Prostate gland (tissue), 2 donors: Measurements from ENCODE around the gene TECPR2. TPM values are rescaled to one million over a fixed set of nuclear protein-coding genes. Genes with fewer than 3 reads are reported as not detected.

Source experiments
- DNase-seq: peaks from one replicate; pipeline ENCODE4 v3.0.0-alpha.2; 2019; ENCODE audit warnings: low spot score
- H3K27ac ChIP-seq, 2 donors: fragments of 200-600 bp; sonication (generic); 2 replicates each; pipeline ENCODE4 v1.5.1; 2017 to 2019
- H3K27me3 ChIP-seq: fragments of 200-600 bp; sonication (generic); replicated peaks from 2 replicates; pipeline ENCODE4 v1.5.1; 2019; ENCODE audit not compliant: insufficient read depth
- H3K36me3 ChIP-seq, 2 donors: fragments of 200-600 bp; sonication (generic); 1 replicate in 1 of 2; 2 replicates in 1 of 2; pipeline versions ENCODE4 v1.5.1 to v1.8.1; 2017 to 2019
- H3K4me1 ChIP-seq: fragments of 200-600 bp; sonication (generic); replicated peaks from 2 replicates; pipeline ENCODE4 v1.5.1; 2019
- H3K4me3 ChIP-seq, 2 donors: fragments of 200-600 bp; sonication (generic); 2 replicates each; pipeline ENCODE4 v1.5.1; 2017 to 2019
- H3K9me3 ChIP-seq: fragments of 200-600 bp; sonication (generic); 2 replicates; pipeline ENCODE4 v1.5.1; 2017
- POLR2A ChIP-seq: fragments of 450-650 bp; IDR thresholded peaks from one replicate; pipeline ENCODE4 v1.6.1; 2016; ENCODE audit warnings: antibody characterized with exemption, mild to moderate bottlenecking
- POLR2AphosphoS5 ChIP-seq: sonication (generic); formaldehyde crosslinking; IDR thresholded peaks from one replicate; pipeline ENCODE4 v1.6.1; 2017; ENCODE audit warnings: antibody characterized with exemption
- WGBS: methylation state at CpG from one replicate; pipeline ENCODE4 v1.1.5; 2018; 5-methylcytosine and 5-hydroxymethylcytosine counted together
- intact Hi-C: fragments of 100-400 bp; cut with DNase I; formaldehyde crosslinking; loops from one replicate; pipeline ENCODE4 v1.14.2; 2022
- total RNA-seq, 2 donors: library from RNA; depleted of rRNA; stranded (reverse); fragments of >200 nt; gene quantifications; one replicate each; pipeline ENCODE4 v1.1.0, GENCODE V29; 2016
- TF ChIP-seq, protein P1 (sequence below), 4 experiments: fragments of 200-600 bp in 2 of 4; fragments of 450-650 bp in 2 of 4; sonication (generic) in 2 of 4; IDR thresholded peaks; 1 replicate in 3 of 4; 2 replicates in 1 of 4; pipeline ENCODE4 v1.5.1; 2016 to 2019; ENCODE audit warnings: antibody characterized with exemption in 4 of 4, mild to moderate bottlenecking in 2 of 4, moderate library complexity in 2 of 4

The TECPR2 gene
- total RNA-seq, 2 donors from 2014 or later: 12.9 to 45.0 TPM

DNA sequence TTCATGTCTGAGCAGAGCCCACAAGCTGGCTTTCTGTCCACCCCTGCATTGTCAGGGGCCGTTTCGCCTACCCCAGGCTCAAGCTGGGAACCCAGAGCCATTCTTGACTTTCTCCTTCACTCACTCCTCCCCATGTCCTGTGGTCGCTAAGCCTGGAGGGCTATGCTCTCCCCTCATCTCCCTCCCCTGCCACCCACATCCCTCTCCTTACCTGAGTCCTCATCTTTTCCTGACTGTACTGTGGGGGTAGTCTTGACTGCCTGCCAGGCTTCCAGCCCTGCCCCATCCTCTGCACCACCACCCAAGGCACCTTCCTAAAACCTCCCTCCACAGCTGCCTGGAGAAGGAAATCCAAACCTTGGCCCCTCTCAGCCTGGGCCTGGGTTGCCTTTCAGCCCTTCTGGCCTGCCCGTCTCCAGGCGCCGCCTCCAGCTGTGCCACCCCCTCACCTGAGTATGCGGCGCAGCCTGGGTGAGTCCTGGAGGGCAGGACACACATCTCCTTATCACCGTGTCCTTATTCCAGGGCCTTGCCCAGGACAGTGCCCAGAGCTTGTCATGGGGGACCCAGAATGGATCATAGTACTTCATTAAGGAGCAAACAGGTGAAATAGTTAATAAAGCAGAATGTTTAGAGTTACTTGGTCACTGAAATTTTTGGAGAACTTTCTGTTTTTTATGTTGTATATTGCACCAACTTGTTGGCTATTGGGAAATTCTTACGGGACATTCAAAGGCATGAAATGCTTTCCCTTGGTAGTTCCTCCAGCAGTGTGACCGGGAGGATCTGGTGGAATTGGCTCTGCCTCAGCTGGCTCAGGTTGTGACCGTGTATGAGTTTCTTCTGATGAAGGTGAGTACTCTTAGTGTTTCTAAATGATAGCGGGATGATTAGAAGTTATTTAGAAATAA is 28.7 kb upstream of the TECPR2 start:
- Histone ChIP-seq H3K36me3 (no peaks in the 10 kb centered on the region), H3K4me3 (no peak overlapping the region), H3K27ac (no peak overlapping the region), H3K9me3 (no peaks in the 10 kb centered on the region), H3K4me1 (no peaks in the 10 kb centered on the region), H3K27me3 (no peaks in the 10 kb centered on the region)
- WGBS: 90% methylated on average over 13 of the region's 13 CpGs
- TF ChIP-seq, protein P1, sequence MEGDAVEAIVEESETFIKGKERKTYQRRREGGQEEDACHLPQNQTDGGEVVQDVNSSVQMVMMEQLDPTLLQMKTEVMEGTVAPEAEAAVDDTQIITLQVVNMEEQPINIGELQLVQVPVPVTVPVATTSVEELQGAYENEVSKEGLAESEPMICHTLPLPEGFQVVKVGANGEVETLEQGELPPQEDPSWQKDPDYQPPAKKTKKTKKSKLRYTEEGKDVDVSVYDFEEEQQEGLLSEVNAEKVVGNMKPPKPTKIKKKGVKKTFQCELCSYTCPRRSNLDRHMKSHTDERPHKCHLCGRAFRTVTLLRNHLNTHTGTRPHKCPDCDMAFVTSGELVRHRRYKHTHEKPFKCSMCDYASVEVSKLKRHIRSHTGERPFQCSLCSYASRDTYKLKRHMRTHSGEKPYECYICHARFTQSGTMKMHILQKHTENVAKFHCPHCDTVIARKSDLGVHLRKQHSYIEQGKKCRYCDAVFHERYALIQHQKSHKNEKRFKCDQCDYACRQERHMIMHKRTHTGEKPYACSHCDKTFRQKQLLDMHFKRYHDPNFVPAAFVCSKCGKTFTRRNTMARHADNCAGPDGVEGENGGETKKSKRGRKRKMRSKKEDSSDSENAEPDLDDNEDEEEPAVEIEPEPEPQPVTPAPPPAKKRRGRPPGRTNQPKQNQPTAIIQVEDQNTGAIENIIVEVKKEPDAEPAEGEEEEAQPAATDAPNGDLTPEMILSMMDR (IDR thresholded peaks at IDR 0.05): no peak
- no peak for DNase-seq
- intact Hi-C loops: no loop called here

DNA sequence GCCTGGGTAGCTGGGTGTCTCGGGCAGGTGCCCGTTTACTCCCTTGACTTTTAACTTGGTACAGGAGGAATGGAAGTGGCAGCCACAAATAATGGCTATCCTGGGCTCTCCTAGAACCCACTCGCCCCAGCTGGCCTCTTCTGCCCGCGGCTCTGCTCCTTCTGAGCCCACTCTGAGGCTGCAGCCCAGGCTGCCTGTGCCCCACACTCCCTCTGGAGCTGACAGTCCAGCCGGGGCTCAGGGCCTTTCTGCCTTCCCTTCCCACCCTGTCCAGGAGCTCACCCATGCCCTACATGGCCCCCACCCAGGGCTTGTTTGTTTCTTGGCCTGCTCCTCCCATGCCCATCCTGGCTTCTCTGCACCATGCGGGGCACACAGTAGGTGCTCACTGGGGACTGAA is 27.6 kb upstream of the TECPR2 start:
- intact Hi-C loops: no loop called here
- DNase-seq: no peak
- TF ChIP-seq, protein P1 (IDR thresholded peaks at IDR 0.05): no peak
- TF ChIP-seq POLR2AphosphoS5 (no peak), POLR2A (no peak)
- H3K27me3 ChIP-seq: no peaks in the 10 kb centered on the region
- H3K4me1 ChIP-seq: no peaks in the 10 kb centered on the region
- WGBS: 93% methylated on average over 7 of the region's 7 CpGs
- no peak overlapping the region for H3K27ac ChIP-seq
- H3K9me3 ChIP-seq: no peaks in the 10 kb centered on the region
- H3K36me3 ChIP-seq: no peaks in the 10 kb centered on the region
- H3K4me3 ChIP-seq: no peak overlapping the region

DNA sequence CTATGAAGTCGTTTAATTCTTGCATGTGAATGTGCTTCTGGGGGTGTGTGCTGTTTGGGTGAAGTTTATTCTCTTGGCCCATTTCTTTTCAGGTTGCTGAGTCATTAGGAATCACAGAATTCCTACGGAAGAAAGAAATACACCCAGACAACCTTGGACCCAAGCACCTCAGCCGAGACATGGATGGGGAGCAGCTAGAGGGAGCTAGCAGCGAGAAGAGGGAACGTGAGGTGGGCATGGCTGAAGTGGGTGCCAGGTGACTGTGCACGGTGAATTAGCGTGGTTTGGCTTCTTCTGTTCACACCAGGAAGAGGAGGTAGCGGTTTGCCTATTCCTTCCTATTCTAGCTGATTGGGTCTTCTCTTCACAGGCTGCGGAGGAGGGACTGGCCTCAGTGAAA is 24.0 kb upstream of the TECPR2 start:
- 89% methylated on average over 9 of the region's 9 CpGs for WGBS
- Histone ChIP-seq H3K4me3 (no peak overlapping the region), H3K36me3 (no peaks in the 10 kb centered on the region), H3K4me1 (no peaks in the 10 kb centered on the region), H3K9me3 (no peaks in the 10 kb centered on the region), H3K27me3 (no peaks in the 10 kb centered on the region), H3K27ac (no peak overlapping the region)
- TF ChIP-seq POLR2A (no peak), POLR2AphosphoS5 (no peak)
- TF ChIP-seq, protein P1 (IDR thresholded peaks at IDR 0.05): no peak
- no peak for DNase-seq
- intact Hi-C loops: no loop called here

DNA sequence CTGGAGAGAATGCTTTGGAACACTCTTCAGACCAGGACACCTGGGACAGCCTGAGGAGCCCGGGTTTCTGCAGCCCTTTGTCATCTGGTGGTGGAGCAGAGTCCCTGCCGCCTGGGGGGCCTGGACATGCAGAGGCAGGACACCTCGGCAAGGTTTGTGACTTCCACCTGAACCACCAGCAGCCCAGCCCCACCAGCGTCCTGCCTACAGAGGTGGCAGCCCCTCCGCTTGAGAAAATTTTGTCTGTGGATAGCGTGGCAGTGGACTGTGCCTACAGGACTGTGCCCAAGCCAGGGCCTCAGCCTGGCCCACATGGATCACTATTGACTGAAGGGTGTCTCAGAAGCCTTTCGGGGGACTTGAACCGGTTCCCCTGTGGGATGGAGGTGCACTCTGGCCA is 21.2 kb upstream of the TECPR2 start:
- Histone ChIP-seq H3K9me3 (no peaks in the 10 kb centered on the region), H3K4me1 (no peaks in the 10 kb centered on the region), H3K4me3 (no peak overlapping the region), H3K36me3 (peaks cover 0 to 3% of the 10 kb centered on the region in 2 donors), H3K27me3 (no peaks in the 10 kb centered on the region), H3K27ac (no peak overlapping the region)
- WGBS: 74% methylated on average over 8 of the region's 8 CpGs
- intact Hi-C loops: no loop called here
- no peak for TF ChIP-seq POLR2AphosphoS5
- TF ChIP-seq POLR2A: no peak
- TF ChIP-seq, protein P1 (IDR thresholded peaks at IDR 0.05): no peak
- no peak for DNase-seq

DNA sequence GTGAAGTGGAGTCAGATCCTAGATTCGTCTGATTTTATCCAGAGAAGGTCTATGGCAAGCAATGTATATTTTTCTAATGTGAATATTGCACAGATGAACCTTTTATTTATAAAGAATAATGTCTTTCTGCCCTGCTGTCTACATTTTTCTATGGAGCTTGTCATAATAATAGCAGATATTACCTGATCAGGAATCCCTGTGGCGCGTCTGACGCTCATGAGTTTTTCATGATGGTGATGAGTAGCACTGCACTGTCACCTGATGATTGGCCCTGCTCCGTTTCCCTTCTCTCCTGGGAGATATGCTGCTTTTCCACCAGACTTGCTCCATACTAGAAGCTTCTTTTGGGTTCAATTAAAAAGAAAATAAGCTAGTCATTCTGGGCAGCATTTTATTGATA is 20.5 kb upstream of the TECPR2 start:
- TF ChIP-seq POLR2A (no peak), POLR2AphosphoS5 (no peak)
- TF ChIP-seq, protein P1 (IDR thresholded peaks at IDR 0.05): no peak
- 90% methylated on average over 5 of the region's 5 CpGs for WGBS
- no peaks in the 10 kb centered on the region for H3K9me3 ChIP-seq
- no peak for DNase-seq
- H3K36me3 ChIP-seq: peaks cover 0 to 3% of the 10 kb centered on the region in 2 donors
- H3K4me3 ChIP-seq: no peak overlapping the region
- no peaks in the 10 kb centered on the region for H3K27me3 ChIP-seq
- H3K4me1 ChIP-seq: no peaks in the 10 kb centered on the region
- no peak overlapping the region for H3K27ac ChIP-seq
- intact Hi-C loops: no loop called here
